HG03354 (cell line): ENCODE measurements around the gene ADARB1.
"Not testable (repeated sequence)": the region's sequence is repeated elsewhere in the genome, so short reads cannot be mapped to it uniquely, and the experiment has no call there.

Experiments used
- ATAC-seq: cut with Tn5 transposase; IDR thresholded peaks from one replicate; pipeline ENCODE4 v1.9.1; 2021; ENCODE audit warnings: mild to moderate bottlenecking; ENCODE audit not compliant: unreplicated experiment, poor library complexity, severe bottlenecking

The ADARB1 gene

GRCh38 chr21:45074048-45074817 lies at the start of gene ADARB1:
Gene ADARB1, plus strand, starts transcription at chr21:45074580. Its CDS starts 97,077 bp downstream, at chr21:45171657.
- peak; percentile 68 for ATAC-seq

GRCh38 chr21:45026066-45026745 lies 48.2 kb upstream of the ADARB1 start:
- ATAC-seq = no peak

GRCh38 chr21:45026826-45027225 lies 47.6 kb upstream of the ADARB1 start:
- ATAC-seq = no peak

GRCh38 chr21:45027241-45028196 lies 46.9 kb upstream of the ADARB1 start:
- ATAC-seq = no peak

GRCh38 chr21:45028645-45029044 lies 45.7 kb upstream of the ADARB1 start:
- ATAC-seq = not testable (repeated sequence)

- no peak for ATAC-seq
These were observed 45.0 kb upstream of the ADARB1 start for GRCh38 chr21:45029298-45029947.

- ATAC-seq = no peak
These were observed 44.3 kb upstream of the ADARB1 start for GRCh38 chr21:45029948-45030681.

GRCh38 chr21:45030682-45031570 lies 43.5 kb upstream of the ADARB1 start:
- ATAC-seq = no peak

- ATAC-seq = no peak
These were observed 42.7 kb upstream of the ADARB1 start for GRCh38 chr21:45031571-45032191.

GRCh38 chr21:45032332-45032731 lies 42.0 kb upstream of the ADARB1 start:
- ATAC-seq = no peak

- no peak for ATAC-seq
These were observed 41.2 kb upstream of the ADARB1 start for GRCh38 chr21:45032977-45033710.

- no peak for ATAC-seq
These were observed 40.4 kb upstream of the ADARB1 start for GRCh38 chr21:45033791-45034555.

- no peak for ATAC-seq
These were observed 39.6 kb upstream of the ADARB1 start for GRCh38 chr21:45034556-45035476.

GRCh38 chr21:45035477-45035848 lies 38.9 kb upstream of the ADARB1 start:
- no peak for ATAC-seq

- no peak for ATAC-seq
These were observed 37.8 kb upstream of the ADARB1 start for GRCh38 chr21:45036630-45037029.
